Epithelial cell of esophagus (primary cell): ENCODE data around the gene UXT.
A peak's percentile ranks its signal among the peaks of the same experiment; 100 is the strongest.

Experiments
- DNase-seq: peaks from one replicate; pipeline ENCODE4 v3.0.0; 2010; ENCODE audit warnings: low read depth
- H3K4me3 ChIP-seq: 2 replicates; pipeline ENCODE4 v1.5.1; 2011; ENCODE audit warnings: mild to moderate bottlenecking, low read length, control low read depth
- CTCF ChIP-seq: IDR thresholded peaks from 2 replicates; pipeline ENCODE4 v1.5.1; 2011; ENCODE audit warnings: low read depth, mild to moderate bottlenecking, low read length, control low read depth, inconsistent platforms; ENCODE audit not compliant: insufficient read depth; ENCODE audit errors: missing control alignments

Gene UXT

DNA sequence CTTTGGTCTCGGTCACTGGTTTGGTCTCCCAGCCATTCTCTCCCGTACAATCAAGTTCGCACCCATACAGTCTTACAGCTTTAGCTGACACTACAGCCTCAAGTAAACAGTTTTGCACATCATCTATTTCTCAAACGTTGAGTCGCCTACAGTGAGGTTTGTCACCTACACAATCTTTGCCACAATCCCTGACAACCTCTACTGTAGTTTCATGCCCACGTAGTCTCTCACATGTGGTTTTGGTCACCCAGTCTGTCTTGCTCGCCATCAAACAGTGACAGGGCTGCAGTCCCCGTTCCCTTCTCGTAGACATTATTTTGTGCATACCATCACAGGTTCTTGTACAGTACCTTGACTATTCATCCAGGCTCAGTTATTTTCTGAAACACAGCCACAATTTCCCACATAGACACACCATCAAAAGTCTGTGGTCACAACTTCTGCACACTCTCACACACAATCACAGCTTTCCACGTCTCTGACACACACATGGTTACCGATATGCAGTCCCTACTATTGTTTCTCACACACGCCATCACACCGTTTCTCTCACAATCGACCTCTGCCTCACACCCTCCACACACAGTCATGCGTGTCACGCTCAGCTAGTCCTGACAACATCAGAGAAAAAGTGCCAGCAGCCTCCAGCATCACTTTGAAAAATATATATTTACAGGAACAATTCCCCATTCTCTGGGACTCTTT, 24.0 kb downstream of the UXT start:
- no peak for DNase-seq
- no peak overlapping the region for H3K4me3 ChIP-seq
- no peak for TF ChIP-seq CTCF

DNA sequence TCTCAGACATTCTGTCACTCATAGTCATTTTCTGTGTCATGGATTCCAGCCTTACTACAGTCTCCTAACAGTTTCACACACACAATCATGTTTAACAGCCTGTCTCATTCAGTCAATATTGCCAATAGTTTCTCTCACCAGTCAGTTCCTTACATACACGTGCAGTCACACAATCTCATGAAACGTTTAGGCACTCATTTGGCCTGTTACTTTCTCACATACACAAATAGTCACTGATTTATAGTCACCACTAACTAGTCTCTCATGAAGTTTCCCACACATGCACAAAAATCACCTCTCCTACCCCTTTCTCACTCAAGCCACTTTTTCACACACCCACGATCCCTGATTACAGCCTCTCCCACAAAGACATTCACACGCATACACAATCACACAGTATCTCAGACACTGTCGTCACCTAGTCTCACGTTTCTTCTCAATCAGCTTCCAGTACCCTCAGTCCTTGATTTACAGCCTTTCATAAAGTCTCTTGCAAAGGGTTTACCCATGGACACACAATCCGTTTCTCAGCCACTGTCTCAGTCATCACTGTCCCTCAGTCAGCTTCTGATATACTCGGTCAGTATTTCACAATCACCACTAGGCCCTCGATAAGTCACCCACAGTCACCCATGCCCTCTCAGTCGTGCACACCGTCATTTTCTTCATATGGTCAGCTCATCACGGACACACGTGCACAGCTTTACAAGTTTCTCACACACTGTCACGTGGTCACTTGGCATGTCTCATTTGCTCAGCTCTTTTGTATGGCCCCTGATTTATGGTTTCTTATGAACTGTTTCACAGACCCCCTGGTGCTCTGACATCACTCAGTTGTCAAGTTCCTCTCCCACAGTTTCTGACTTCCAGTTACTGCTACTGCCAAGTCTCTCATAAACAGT, 25.0 kb downstream of the UXT start:
- no peak overlapping the region for H3K4me3 ChIP-seq
- DNase-seq, result no peak
- no peak for TF ChIP-seq CTCF

DNA sequence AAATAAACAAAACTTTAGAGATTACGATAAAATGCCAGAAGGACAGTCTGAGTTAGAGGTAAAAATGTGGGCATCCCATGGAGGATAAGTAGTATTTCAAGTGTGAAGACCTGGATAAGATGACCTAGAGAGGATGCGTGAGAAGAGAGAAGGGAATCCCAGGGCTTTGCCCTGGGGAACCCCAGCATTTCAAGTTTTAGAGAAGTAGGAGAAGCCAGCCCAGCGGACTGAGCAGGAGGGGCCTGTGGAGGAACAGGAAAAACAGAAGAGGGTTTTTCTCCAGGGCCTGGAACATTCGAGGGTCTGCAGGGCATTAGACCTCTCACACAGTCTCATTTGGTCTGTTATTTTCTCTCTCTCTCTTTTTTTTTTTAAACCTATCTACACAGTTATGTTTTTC, 26.3 kb downstream of the UXT start:
- no peak for DNase-seq
- TF ChIP-seq CTCF, result no peak
- no peak overlapping the region for H3K4me3 ChIP-seq

DNA sequence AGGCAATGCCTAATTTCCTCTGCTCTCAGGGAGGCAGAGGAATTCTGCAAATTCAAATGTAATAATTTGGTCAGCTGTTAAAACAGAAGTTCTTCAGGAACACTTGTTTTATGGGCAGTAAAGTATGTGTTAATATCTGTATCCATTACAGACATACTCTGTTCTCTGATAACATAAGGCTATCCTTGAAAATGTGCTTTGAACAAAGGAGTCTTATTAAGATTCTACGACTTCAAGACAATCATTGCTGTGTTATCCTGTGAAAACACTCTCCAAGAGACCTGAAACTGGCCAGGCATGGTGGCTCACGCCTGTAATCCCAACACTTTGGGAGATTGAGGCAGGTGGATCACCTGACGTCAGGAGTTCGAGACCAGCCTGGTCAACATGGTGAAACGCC, 27.3 kb downstream of the UXT start:
- H3K4me3 ChIP-seq, result no peak overlapping the region
- TF ChIP-seq CTCF, result no peak
- no peak for DNase-seq

- H3K4me3 ChIP-seq, result no peak within 1 kb of the TSS
- no peak for DNase-seq
- no peak for TF ChIP-seq CTCF
Observed at GRCh38 chrX:47629419-47630200, 29.4 kb downstream of the UXT start, which contains the start of gene CFP. Gene CFP (minus strand): TSS chrX:47629930. CDS start chrX:47629844, 86 bp downstream.

GRCh38 chrX:47628982-47629381, 30.0 kb downstream of the UXT start:
- DNase-seq, result peak; percentile 25
- TF ChIP-seq CTCF, result peak; percentile 39
- no peak overlapping the region for H3K4me3 ChIP-seq
